HG02973 (cell line): ENCODE measurements around the gene LAMA1.
"Not testable (repeated sequence)": the region's sequence is repeated elsewhere in the genome, so short reads cannot be mapped to it uniquely, and the experiment has no call there.

Source experiments
- ATAC-seq: cut with Tn5 transposase; IDR thresholded peaks from one replicate; pipeline ENCODE4 v1.9.1; 2021; ENCODE audit warnings: moderate library complexity; ENCODE audit not compliant: unreplicated experiment

Gene LAMA1

DNA sequence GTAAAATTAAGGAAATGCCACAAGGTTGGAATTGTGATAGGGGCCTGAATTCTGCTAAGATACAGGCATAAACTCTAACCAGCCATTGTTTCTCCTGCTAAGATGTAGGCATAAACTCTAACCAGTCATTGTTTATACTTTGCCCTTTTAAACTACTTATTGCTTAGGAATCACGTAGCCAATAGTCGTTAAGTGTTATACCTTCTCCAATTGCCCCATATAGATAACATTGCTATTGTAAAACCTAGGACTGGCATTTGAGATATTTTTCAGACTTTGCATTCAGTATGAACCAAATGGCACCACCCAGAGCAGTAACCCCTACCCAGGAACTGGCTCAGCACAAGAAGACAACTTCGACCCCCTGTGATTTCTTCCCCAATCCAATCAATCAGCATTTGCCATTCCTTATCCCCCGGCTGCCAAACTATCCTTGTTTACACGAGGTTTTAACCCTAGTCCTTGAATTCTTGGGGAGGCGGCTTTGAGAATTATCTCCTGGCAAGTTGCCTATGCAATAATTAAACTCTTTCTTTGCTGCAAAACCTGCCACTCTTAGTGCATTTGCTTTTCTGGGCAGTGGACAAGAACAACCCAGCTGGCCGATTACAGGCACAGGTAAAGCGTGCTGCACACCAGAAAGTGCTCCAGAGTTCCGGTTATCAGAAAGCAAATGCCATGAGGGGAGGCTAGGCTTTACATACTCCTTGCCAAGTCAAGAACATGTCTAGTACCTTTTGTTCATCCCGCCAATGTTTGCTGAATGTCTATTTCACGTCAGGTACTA lies 167.6 kb downstream of the LAMA1 start:
- no peak for ATAC-seq

GRCh38 chr18:6948281-6949055 lies 169.1 kb downstream of the LAMA1 start:
- no peak for ATAC-seq

DNA sequence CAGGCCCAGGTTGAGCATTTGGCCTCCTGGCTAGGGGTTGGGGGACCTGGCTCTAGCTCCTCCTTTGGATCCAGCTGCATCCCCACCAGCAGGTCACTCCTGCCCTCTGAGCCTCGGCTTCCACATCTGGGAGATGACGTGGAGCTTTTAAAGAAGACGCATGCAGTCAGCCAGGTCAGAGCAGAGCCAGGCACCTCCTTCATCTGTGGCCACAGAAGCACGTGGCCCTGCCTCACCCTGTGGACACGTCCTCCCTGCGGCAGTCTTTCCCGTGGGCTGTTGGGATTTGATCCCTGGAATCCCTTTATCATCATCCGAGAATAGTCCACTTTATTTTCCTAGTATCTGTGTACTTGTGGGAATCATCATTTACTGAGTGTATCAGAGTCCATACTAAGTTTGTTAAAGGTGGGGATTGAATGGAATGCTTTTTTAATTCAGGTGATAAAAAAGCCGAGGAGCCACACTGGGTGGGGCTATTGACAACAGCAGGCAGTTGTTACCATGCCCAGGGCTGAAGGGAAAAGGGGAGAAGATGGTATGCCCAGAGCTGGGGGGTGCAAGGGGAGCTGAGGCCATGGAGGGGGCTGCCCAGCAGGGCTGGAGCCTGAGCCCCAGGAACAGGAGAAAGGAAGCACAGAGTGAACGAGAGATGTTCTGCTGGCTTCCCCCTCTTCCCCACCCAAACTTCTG lies 170.1 kb downstream of the LAMA1 start:
- no peak for ATAC-seq

GRCh38 chr18:6943143-6943542 lies 174.5 kb downstream of the LAMA1 start:
- no peak for ATAC-seq

GRCh38 chr18:6942742-6943141 lies 174.9 kb downstream of the LAMA1 start:
- no peak for ATAC-seq

DNA sequence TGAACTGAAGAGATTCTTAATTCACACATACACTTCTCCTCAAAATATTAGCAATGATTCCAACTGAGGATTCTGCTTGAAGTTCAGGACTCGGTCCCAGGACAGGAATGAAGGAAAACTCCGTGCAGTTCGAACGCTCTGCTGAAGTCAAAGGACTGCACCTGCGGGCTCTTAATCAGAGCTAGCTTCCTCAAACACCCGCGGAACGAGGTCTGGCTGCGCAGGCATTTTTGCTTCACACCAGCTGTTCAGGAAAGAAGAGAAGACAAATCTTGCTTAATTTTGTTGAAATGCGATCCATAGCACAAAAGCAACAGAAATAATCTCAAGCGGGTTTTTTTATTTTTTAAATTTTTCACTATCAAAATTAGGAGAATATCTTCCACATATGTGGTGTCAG lies 175.6 kb downstream of the LAMA1 start:
- ATAC-seq = no peak

GRCh38 chr18:6940451-6940850 lies 177.1 kb downstream of the LAMA1 start:
- no peak for ATAC-seq

- ATAC-seq = no peak
Measured at GRCh38 chr18:6939972-6940371, 177.6 kb downstream of the LAMA1 start.

GRCh38 chr18:6938403-6938802 lies 179.2 kb downstream of the LAMA1 start:
- ATAC-seq = not testable (repeated sequence)

- ATAC-seq = no peak
Measured at GRCh38 chr18:6938003-6938402, 179.6 kb downstream of the LAMA1 start.

GRCh38 chr18:6934859-6935258 lies 182.7 kb downstream of the LAMA1 start:
- no peak for ATAC-seq

GRCh38 chr18:6929370-6930102 lies 188.1 kb downstream of the LAMA1 start:
- no peak for ATAC-seq

DNA sequence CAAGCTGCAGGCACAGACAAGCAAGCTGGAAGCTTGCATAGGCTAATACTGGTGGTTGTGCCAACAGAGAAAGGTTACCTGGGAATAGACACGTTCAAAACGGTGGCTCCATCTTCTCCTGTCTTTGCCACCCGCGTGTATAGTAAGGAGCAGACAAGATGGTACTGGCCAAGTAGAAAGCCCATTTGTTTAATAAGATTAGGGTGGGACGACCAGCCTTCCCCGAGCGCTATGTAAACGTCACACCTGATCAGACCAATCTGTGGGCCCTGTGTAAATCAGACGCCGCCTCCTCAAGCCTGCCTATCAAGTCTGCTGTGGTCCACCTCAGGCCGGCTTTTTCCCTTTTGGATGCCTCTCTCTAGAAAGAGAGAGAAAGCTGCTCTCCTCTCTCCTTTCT lies 189.2 kb downstream of the LAMA1 start:
- no peak for ATAC-seq

- ATAC-seq = no peak
Measured at GRCh38 chr18:6927153-6927552, 190.4 kb downstream of the LAMA1 start.

DNA sequence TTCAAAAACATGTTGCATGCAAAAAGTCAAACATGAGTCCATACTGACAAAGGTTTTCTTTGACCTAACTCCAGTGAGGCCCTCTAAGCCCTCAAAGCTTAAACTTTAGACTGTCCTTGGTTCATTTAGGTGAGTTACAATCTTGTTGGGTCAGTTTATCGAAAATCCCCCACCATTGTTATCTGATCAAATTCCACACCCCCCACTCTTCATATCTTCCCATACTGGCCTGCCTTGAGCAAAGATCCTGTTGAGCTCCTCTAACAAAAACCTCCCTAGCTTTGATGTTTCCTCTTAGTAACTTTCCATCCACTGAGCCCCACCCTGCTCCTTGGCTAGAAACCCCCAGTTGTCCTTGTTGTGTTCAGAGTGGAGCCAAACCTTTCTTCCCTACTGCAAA lies 194.4 kb downstream of the LAMA1 start:
- no peak for ATAC-seq

DNA sequence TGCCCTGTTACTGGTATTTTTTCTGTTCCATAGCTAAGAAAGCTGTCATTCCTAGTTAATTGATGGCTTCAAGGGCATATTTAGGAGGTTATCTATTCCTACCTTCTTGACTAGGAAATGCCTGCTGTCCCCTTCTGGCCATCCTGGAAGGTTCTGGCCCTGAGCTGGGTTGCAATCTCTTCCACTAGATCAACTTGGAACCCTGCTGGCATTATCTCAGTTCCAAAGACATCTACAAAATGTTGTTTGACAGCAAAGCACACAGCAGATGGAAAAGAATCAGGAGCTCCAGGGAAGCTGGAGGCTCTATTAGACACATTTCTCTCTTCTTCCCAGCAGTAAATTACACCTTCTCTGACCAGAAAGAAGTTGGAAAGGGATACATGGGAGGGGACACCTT lies 196.0 kb downstream of the LAMA1 start:
- ATAC-seq = no peak

- ATAC-seq = no peak
Measured at GRCh38 chr18:6920099-6920955, 197.3 kb downstream of the LAMA1 start.

DNA sequence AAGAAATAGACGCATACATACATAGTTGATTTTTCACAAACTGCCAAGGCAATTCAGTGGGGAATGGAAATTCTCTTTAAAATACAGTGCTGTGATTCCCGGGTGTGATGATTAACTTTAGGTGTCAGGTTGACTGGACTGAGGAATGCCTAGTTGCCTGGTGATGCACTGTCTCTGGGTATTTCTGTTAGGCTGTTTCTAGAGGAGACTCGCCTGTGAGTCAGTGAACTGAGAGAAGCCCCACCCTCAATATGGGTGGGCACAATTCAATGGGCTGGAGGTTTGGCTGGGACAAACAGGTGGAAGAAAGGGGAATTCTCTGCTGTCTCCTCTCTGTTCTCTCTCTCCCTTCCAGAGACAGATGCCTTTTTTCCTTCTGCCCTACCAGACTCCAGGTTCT lies 200.5 kb downstream of the LAMA1 start:
- ATAC-seq = no peak

- no peak for ATAC-seq
Measured at GRCh38 chr18:6901286-6901926, 216.2 kb downstream of the LAMA1 start.

GRCh38 chr18:6891788-6892187 lies 225.8 kb downstream of the LAMA1 start:
- no peak for ATAC-seq
